Measurements from ENCODE around the gene PAM16.

The PAM16 gene

GRCh38 chr16:4317532-4318450 is 33.3 kb downstream of the PAM16 start:
- DNase-seq: no peak

DNA sequence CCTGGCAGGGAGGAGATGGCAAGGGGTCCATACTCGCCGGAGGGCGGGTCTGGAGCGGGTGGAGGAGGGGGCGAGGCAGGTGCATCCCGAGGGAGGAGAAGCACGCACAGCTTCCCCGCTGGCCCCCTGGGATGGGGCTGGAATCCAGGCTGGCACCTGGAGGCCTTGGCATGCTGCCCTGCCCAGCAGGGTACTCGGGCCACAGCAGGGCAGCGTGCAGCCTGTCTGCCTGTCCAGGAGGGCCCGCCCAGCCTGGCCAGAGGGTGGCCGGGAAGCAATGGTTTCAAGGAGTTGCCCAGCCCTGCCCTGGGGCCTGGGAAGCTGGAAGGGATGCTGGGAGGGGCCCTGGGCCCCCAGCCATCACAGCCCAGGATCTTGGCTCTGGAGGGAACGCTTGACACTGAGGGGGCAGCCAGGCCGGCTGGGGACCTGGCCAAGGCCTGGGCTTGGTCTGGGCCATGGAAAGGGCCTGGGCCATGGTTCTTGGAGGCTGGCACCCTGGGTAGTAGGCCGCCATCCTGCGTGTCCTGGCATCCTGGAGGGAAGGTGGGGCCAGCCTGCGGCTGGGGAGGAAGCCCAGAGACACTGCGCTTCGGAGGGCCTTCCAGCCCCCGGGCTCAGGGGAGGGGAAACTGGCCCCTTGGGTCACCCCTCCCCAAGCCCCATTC is 34.1 kb downstream of the PAM16 start:
- peak; percentile 41 for DNase-seq

DNA sequence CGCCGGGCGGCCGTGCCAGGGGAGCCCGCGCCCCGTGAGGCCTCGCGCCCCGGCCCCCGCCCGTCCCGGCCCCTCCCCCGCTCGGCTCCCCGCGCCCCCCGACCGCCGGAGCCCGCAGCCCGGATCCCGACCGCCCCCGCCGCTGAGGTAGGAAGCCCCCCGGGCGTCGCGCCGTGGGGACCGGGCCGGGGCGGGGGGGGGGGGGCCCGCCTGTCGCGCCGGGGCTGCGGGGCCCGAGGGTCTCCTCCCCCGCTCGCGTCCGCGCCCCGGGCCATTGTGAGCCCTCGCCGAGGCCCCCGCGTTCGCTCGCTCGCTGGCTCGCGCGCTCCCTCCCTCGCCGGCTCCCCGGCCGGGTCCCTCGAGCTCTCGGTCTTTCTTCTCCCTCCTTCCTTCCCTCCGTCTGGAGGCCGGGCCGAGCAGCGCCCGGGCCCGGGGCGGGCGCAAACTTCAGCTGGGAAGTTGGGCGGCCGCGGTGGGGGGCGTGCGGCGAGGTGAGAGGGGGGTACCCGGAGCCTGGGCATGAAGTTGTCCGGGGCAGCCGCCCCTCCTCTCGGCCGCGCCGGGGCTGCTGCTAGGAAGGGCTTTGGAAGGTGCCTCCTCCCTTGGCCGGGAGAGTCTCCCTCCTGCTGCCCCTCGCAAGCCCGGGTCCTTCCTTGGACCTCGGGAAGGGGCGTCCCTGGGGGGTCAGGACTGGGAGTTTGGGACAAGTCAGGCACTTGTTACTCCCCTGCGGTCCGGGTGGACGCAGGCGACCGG is 34.8 kb downstream of the PAM16 start:
- DNase-seq: no peak

GRCh38 chr16:4315186-4316107 is 35.7 kb downstream of the PAM16 start, which contains the start of gene GLIS2:
TSS of gene GLIS2 (plus strand) at chr16:4316067. CDS start at chr16:4332281, 16,214 bp downstream.
- DNase-seq: peak; percentile 46

GRCh38 chr16:4314532-4315185 is 36.5 kb downstream of the PAM16 start:
- DNase-seq: no peak

- DNase-seq: no peak
Observed at GRCh38 chr16:4313563-4314531, 37.3 kb downstream of the PAM16 start.

DNA sequence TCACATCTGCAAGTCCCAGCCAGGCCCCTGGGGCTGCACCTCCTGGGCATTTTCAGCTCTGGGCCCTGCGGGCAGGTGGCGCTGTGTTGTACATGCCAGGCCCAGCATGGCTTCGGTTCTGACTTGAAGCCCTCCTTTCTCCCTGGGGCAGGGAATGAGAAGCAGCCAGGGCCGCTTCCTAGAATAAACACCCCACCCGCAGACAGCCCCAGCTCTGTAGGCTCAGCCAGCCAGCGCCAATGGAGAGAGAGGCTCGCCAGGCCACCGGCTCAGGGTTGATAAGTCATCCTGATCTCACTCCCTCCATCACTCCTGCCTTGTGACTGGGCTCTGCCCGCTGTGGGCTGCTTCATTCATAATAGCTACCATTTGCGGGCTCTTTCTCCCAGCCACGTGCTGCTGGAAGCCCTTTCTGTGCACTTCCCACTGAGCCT is 41.3 kb downstream of the PAM16 start:
- peak; percentile 34 for DNase-seq

DNA sequence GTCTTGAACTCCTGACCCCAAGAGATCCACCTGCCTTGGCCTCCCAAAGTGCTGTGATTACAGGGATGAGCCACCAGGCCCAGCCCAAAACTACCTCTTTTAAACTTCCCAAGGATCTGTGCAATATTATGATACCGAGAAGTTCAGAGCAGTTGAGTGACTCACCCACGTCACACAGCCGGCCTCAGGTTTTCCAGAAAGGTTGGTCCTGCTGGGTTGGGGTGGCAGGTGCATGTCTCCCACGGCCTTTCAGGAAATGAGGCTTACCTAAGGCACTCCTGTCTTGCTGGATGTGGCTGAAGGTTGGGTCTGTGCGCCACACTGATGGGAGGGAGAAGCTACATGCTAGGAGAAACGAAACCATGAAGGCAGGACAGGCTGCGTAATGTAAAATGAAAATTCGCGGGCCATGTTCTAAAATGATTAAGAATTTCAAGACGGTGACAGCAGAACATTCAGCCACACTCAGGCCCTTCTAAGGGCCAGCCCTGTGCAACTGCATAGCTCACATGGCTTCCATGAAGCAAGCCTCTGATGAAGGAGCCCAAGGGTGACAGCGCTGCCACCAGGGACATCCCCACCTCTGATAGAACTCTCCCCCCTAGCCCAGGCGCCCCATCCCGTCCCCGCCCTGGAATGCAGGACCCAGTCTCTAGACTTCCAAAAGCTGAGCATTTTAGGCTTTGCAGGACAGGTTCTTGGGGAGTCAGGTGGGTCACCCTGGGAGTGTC is 41.9 kb downstream of the PAM16 start:
- DNase-seq: no peak

- DNase-seq: peak; percentile 67
Observed at GRCh38 chr16:4307215-4308037, 43.7 kb downstream of the PAM16 start.

DNA sequence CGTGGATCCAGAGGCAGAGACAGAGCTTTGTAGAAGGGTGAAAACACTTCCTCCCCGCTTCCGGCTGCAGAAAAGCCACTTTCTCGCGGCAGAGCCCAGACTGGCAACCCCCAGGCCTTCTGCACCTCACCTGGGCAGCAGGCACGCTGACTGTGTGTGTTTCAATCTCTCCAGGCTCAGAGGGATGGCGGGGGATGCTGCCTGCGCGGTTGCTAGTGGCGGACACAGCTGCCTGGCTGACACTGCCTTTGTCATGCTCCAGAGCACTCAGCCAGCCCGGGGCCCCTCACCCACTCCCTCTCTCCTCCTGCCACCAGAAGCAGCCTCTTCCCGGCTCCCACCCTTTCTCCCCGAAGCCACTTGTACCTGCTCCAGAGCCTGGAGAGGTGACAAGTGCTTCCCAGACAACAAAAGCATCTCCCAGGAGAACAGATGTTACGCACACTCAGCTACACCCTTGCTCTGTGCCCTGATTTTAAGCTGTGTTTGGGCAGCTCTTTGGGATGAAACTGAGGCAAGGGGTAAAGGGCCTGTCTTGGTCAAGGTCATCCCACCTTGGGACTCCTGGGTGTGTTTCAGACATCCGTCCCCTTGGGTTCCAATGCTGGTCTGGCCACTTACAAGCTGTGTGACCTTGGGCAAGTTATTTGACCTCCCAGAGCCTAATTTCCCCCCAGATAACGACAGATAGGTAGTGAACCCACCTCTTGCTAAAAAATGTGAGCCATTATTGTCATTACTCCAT is 44.5 kb downstream of the PAM16 start:
- DNase-seq: peak; percentile 56

DNA sequence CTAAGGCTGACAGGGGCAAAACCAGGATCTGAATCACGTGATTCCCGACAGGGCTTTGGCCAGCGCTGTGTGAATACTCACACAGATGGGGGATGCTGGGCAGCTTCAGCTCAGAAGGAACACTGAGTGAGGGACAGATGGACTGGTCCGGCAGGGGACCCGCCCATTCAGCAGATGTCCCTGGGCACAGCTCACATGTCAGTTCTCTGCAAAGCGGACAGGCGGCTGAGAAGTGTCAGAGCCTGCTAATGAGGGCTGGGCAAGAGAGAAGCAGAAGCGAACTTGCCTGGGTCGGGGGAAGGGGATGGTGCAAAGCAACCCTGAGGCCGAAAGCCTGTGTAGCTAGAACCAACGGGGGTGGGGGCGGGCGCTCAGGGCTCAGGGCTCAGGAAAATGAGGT is 47.1 kb downstream of the PAM16 start:
- DNase-seq: no peak

DNA sequence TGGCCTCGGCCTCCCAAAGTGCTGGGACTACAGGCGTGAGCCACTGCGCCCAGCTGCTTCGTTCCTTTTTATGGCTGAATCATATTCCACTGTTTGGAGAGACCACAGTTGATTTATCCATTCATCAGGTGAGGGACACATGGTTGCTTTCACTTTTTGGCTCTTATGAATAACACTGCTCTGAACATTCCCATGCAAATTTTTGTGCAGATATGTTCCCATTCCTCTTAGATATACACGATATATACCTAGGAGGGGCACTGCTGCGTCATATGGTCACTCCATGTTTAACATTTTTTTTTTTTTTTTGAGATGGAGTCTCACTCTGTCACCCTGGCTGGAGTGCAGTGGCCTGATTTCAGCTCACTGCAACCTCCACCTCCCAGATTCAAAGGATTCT is 49.2 kb downstream of the PAM16 start:
- no peak for DNase-seq

DNA sequence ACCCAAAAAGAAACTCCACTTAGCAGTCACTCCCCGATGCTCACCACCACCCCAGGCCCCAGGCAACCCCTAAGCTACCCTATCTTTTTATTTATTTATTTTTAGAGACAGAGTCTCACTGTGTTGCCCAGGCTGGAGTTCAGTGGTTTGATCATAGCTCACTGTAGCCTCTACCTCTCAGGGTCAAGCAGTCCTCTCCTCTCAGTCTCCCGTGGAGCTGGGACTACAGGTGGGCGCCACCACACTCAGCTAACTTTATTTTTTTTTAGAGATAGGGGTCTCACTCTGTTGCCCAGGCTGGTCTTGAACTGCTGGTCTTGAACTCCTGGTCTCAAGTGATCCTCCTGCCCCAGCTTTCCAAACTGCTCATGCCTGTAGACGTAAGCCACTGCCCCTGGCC is 49.9 kb downstream of the PAM16 start:
- no peak for DNase-seq

GRCh38 chr16:4298761-4299522 is 52.2 kb downstream of the PAM16 start:
- DNase-seq: no peak

- no peak for DNase-seq
Observed at GRCh38 chr16:4297480-4297879, 53.6 kb downstream of the PAM16 start.

DNA sequence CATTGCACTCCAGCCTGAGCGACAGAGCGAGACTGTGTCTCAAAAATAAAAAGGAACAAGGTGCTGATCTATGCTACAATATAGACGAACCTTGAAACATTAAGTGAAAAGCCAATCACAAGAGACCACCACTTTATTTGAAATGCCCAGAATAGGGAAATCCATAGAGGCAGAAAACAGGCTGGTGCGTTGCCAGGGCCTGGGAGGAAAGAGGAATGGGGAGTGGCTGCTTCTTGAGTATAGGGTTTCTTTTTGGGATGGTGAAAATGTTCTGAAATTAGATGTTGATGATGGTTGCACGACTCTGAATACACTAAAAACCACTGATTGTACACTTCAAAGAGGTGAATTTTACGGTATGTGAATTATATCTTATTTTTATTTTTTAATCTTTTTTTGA is 55.5 kb downstream of the PAM16 start:
- DNase-seq: no peak

GRCh38 chr16:4293822-4294457 is 57.2 kb downstream of the PAM16 start:
- peak; percentile 73 for DNase-seq

All from NCI-H510A treated with DMSO at 0.1 percent for 48 hours (cell line).